ENCODE data around the gene PCLO. TPM values are rescaled to one million over a fixed set of nuclear protein-coding genes. Genes with fewer than 3 reads are reported as not detected.

The PCLO gene
- total RNA-seq, 2 donors from 2014 or later, result 2.9 to 6.3 TPM

DNA sequence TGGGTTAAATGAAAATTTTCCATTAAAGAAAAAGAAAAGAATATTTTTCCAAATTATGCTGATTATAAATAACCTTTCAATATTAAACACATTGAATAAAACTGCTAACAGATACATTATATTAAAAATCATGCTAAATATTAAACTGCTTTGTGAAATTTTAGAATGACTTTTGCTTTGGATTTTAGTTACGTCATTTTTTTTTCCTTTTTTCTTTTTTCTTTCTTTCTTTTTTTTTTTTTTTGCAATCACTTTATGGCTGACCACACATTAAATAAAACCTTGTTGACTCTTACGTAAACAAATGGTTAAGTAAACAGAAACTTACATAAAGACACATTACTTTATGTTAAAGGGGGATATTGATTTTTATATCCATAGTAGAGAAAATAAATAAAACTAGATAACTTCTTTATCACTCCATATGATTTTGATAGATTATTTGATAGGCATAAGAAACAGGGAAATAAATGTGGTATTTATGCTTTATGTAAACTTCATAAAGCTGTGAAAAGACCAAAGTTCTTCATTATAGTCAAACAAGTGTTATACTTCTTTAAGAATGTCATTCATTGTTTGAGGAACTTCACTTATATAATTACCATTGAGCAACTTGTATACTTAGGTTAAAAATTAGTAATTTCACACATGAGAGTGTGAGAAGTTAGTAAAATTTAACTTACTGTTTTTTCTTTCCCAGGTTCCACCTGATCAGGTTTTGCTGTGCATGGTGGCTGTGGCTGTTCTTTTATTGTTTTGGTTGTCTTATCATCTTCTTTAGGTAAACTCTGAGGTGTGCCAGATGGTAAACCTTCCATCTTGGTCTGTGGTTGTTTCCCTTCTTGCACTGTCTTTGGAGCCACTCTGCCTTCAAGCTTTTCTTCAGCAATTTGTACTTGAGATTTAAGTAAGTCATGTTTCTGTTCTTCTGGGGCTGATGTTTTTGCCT, 197.3 kb downstream of the PCLO start:
- TF ChIP-seq, protein P1, sequence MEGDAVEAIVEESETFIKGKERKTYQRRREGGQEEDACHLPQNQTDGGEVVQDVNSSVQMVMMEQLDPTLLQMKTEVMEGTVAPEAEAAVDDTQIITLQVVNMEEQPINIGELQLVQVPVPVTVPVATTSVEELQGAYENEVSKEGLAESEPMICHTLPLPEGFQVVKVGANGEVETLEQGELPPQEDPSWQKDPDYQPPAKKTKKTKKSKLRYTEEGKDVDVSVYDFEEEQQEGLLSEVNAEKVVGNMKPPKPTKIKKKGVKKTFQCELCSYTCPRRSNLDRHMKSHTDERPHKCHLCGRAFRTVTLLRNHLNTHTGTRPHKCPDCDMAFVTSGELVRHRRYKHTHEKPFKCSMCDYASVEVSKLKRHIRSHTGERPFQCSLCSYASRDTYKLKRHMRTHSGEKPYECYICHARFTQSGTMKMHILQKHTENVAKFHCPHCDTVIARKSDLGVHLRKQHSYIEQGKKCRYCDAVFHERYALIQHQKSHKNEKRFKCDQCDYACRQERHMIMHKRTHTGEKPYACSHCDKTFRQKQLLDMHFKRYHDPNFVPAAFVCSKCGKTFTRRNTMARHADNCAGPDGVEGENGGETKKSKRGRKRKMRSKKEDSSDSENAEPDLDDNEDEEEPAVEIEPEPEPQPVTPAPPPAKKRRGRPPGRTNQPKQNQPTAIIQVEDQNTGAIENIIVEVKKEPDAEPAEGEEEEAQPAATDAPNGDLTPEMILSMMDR (IDR thresholded peaks at IDR 0.05), result no peak
- Histone ChIP-seq H3K9me3 (no peaks in the 10 kb centered on the region), H3K4me3 (no peak overlapping the region), H3K27me3 (no peaks in the 10 kb centered on the region), H3K36me3 (no peaks in the 10 kb centered on the region), H3K27ac (no peak overlapping the region), H3K4me1 (no peaks in the 10 kb centered on the region)
- no peak for DNase-seq (ENCODE audit: low spot score)

DNA sequence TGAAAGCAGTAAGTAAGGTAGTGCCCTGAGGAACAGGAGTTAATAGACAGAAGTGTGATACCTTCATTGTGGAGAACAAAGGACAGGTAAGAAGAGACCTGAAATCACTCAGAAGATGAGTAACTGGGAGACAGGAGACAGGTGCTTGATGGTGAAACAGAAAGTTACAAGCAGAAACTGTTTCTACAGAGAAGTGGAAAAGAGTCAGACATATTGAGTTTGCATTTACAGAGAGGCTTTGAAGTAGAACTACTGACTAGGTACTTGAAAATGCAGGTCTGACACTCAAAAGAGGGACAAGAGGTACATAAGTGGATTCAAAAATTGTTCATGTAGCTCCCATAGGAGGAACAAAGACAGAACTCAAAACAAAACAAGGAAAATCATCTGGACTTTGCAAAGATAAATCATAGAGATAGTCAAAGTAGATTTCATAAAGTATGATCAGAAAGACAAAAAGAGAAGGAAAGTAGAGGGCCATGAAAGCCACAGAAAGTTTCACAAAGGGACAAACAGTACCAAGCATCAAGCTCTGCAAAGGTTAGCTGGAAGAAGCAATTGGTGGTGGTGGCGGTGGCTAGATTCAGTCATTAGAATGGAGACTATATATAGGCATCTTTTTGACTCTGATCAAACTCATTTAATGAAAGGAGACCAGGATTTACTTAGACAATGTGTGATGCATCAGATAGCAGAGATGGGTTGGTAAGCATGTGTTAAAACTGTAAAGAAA, 198.4 kb downstream of the PCLO start:
- Histone ChIP-seq H3K4me1 (no peaks in the 10 kb centered on the region), H3K27ac (no peak overlapping the region), H3K9me3 (no peaks in the 10 kb centered on the region), H3K4me3 (no peak overlapping the region), H3K36me3 (no peaks in the 10 kb centered on the region), H3K27me3 (no peaks in the 10 kb centered on the region)
- DNase-seq (ENCODE audit: low spot score), result no peak
- TF ChIP-seq, protein P1 (IDR thresholded peaks at IDR 0.05), result no peak

DNA sequence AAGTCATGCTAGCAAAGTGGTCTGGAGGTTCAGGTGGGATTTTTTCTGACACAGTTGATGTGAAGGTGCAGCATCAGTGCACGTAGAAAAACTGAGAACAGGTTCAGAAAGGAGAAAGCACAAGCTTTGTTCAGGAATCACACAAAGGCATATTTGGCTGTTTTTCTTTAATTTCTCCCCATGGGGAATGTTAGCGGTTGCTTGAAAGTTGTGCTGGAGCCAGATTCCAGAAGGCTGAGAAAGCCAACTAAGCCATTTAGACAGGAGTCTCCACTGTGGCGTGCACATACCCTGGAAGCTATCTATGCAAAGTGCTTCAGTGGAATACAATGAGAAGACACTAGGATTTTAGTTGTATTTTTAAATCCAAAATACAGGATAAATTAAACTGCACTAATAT, 201.4 kb downstream of the PCLO start:
- no peaks in the 10 kb centered on the region for H3K4me1 ChIP-seq
- H3K4me3 ChIP-seq, result no peak overlapping the region
- H3K9me3 ChIP-seq, result no peaks in the 10 kb centered on the region
- H3K27ac ChIP-seq, result no peak overlapping the region
- H3K27me3 ChIP-seq, result no peaks in the 10 kb centered on the region
- H3K36me3 ChIP-seq, result no peaks in the 10 kb centered on the region
- TF ChIP-seq, protein P1 (IDR thresholded peaks at IDR 0.05), result no peak
- DNase-seq (ENCODE audit: low spot score), result no peak

DNA sequence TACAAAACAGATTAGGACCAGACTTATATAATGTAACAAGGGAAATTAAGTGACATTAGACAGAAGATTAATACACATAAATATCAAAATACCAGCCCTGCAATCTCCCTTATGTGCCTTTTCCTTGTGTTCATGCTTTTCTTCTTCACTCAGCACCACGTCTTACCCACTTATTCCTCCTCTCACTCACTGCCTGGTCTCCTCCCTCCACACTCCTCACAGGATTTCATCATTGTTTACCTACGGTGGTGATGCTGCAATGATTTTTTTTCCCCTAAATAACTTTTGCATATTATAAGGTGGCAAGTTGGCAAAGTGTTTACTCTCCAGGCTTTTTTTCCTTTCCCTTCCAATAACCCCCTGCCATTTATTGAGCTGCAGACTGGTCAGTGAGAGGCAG, 203.2 kb downstream of the PCLO start:
- no peak overlapping the region for H3K27ac ChIP-seq
- TF ChIP-seq, protein P1 (IDR thresholded peaks at IDR 0.05), result no peak
- no peaks in the 10 kb centered on the region for H3K27me3 ChIP-seq
- no peaks in the 10 kb centered on the region for H3K4me1 ChIP-seq
- DNase-seq (ENCODE audit: low spot score), result no peak
- no peaks in the 10 kb centered on the region for H3K36me3 ChIP-seq
- no peaks in the 10 kb centered on the region for H3K9me3 ChIP-seq
- H3K4me3 ChIP-seq, result no peak overlapping the region

DNA sequence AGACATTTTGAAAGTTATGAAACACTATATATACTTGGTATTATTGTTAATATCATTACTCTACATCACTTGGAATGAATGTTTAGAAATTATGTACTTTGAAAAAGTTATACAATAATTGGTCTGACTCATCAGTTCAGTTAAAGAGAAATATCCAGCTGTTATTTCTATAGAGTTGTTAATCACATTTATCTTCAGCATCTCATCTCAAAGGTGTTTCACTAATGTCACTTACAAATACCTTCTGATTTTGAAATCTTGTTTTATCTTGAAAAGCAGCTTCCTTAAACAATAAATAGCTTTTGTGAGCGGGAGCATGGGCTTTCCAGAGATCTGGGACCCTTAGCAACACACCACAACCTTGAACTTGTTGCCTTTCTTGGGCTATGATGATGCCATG, 205.2 kb downstream of the PCLO start:
- Histone ChIP-seq H3K9me3 (no peaks in the 10 kb centered on the region), H3K27ac (no peak overlapping the region), H3K4me3 (no peak overlapping the region), H3K27me3 (no peaks in the 10 kb centered on the region), H3K4me1 (no peaks in the 10 kb centered on the region), H3K36me3 (no peaks in the 10 kb centered on the region)
- no peak for DNase-seq (ENCODE audit: low spot score)
- TF ChIP-seq, protein P1 (IDR thresholded peaks at IDR 0.05), result no peak
